ENCODE data around the gene RAB7A. TPM values are rescaled to one million over a fixed set of nuclear protein-coding genes. Genes with fewer than 3 reads are reported as not detected.

The RAB7A gene
- total and polyA plus RNA-seq, 2 of the 8 experiments (the other 6 are each of a cell fraction or from before 2014, with no cell fraction given): 179 to 195 TPM

GRCh38 chr3:128801779-128802380 is 75.9 kb downstream of the RAB7A start:
- H3K4me2 ChIP-seq (ENCODE audit: insufficient read depth in 1 of 2, low read depth in 2 of 2, low read length in 2 of 2): no peak overlapping the region
- peaks cover 0 to 2% (median 0%) of the 10 kb centered on the region in 4 experiments; a peak in 3 of 7 replicates for H3K4me1 ChIP-seq (replicated peaks in 1 of 4; ENCODE audit: control insufficient read depth in 3 of 4, insufficient read depth in 4 of 4, low read length in 3 of 4)
- no peak overlapping the region for H3K14ac ChIP-seq (ENCODE audit: insufficient read length)
- ChIA-PET POLR2A (ENCODE audit: partially characterized antibody) (no interaction called here), CTCF (ENCODE audit: partially characterized antibody) (no interaction called here)
- no peak overlapping the region for H2AK5ac ChIP-seq (ENCODE audit: low read depth, low read length)
- H4K91ac ChIP-seq (replicated peaks; ENCODE audit: insufficient read length, low read length): no peak overlapping the region
- H2BK120ac ChIP-seq (replicated peaks; ENCODE audit: low read depth, low read length): no peak overlapping the region
- H3K79me1 ChIP-seq (ENCODE audit: low read depth, low read length): peaks cover 8% of the 10 kb centered on the region; the same call in 1 of the 2 replicates
- no peak overlapping the region for H3K18ac ChIP-seq (ENCODE audit: extremely low read depth, low read length)
- H3K4ac ChIP-seq (replicated peaks; ENCODE audit: insufficient read length, low read depth, low read length): no peak overlapping the region
- no peak overlapping the region for H3K56ac ChIP-seq (replicated peaks; ENCODE audit: insufficient read length, low read depth, low read length)
- no peak overlapping the region for H3K4me3 ChIP-seq (ENCODE audit: extremely low read depth in 1 of 4, insufficient read depth in 2 of 4, low read depth in 3 of 4, low read length in 4 of 4)
- H3K36me3 ChIP-seq (ENCODE audit: control insufficient read depth in 2 of 4, insufficient read depth in 4 of 4, low read length in 3 of 4): peaks cover 21 to 46% (median 41%) of the 10 kb centered on the region in 4 experiments
- H2BK5ac ChIP-seq (ENCODE audit: low read depth, low read length): no peak overlapping the region
- FAIRE-seq (no peak), DNase-seq (ENCODE audit: low read depth in 1 of 2, low spot score in 2 of 2) (no peak)
- no peak overlapping the region for H2BK15ac ChIP-seq (ENCODE audit: low read length)
- H3K23me2 ChIP-seq (ENCODE audit: low read depth, low read length): no peaks in the 10 kb centered on the region
- H4K8ac ChIP-seq (ENCODE audit: extremely low read depth, insufficient read depth, low read length): no peak overlapping the region
- H2BK20ac ChIP-seq (ENCODE audit: low read length): no peak overlapping the region
- H3K9me3 ChIP-seq (ENCODE audit: insufficient read depth in 2 of 2, low read depth in 1 of 2, low read length in 1 of 2): no peaks in the 10 kb centered on the region
- H4K20me1 ChIP-seq (replicated peaks in 1 of 2; ENCODE audit: control insufficient read depth in 1 of 2, insufficient read depth in 2 of 2, low read length in 2 of 2): peaks cover 7% of the 10 kb centered on the region in 2 experiments
- no peak overlapping the region for H4K5ac ChIP-seq (ENCODE audit: insufficient read length, low read depth, low read length)
- WGBS, 2 experiments (ENCODE audit: extremely low coverage in 1 of 2, insufficient coverage in 1 of 2, insufficient read length in 1 of 2, insufficient replicate concordance in 2 of 2, low coverage in 1 of 2, low lambda C conversion rate in 2 of 2, missing lambda C conversion rate in 1 of 2): 100% methylated on average over 2 of the region's 2 CpGs; no CpG with 5 or more reads in 1 of the 2 experiments
- H3K27ac ChIP-seq (ENCODE audit: low read depth, low read length): no peak overlapping the region
- no peak overlapping the region for H2BK12ac ChIP-seq (ENCODE audit: low read depth, low read length)
- no peak overlapping the region for H3K9ac ChIP-seq (replicated peaks in 1 of 4; ENCODE audit: extremely low read depth in 1 of 4, low read depth in 3 of 4, low read length in 3 of 4)
- peaks cover 0 to 12% of the 10 kb centered on the region in 2 experiments; a peak in 1 of 4 replicates for H3K79me2 ChIP-seq (ENCODE audit: control insufficient read depth in 1 of 2, insufficient read depth in 2 of 2, low read length in 2 of 2)
- no peak overlapping the region for H2AFZ ChIP-seq (ENCODE audit: low read length)
- no peak overlapping the region for H3K23ac ChIP-seq (ENCODE audit: insufficient read length)
- H3K27me3 ChIP-seq (replicated peaks in 1 of 4; ENCODE audit: control insufficient read depth in 3 of 4, extremely low read depth in 1 of 4, insufficient read depth in 3 of 4, low read length in 3 of 4): no peaks in the 10 kb centered on the region
- TF ChIP-seq SIRT6 (IDR thresholded peaks at IDR 0.05; ENCODE audit: low read length) (no peak), KDM5A (IDR thresholded peaks at IDR 0.05; ENCODE audit: low read length) (no peak), JUND (IDR thresholded peaks at IDR 0.05; ENCODE audit: low read length) (no peak)

Measured in H1 (cell line).